22Rv1 (cell line): ENCODE results near the gene PRR19.
"Not testable (repeated sequence)": the region's sequence is repeated elsewhere in the genome, so short reads cannot be mapped to it uniquely, and the experiment has no call there.

ENCODE experiments used
- ZFX ChIP-seq: fragments of 450-650 bp; IDR thresholded peaks from 2 replicates; pipeline ENCODE4 v1.6.1; 2017; ENCODE audit warnings: antibody characterized with exemption, borderline replicate concordance
- TF ChIP-seq, protein P1 (sequence below): fragments of 450-650 bp; IDR thresholded peaks from 2 replicates; pipeline ENCODE4 v1.5.1; 2017; ENCODE audit warnings: mild to moderate bottlenecking

DNA sequence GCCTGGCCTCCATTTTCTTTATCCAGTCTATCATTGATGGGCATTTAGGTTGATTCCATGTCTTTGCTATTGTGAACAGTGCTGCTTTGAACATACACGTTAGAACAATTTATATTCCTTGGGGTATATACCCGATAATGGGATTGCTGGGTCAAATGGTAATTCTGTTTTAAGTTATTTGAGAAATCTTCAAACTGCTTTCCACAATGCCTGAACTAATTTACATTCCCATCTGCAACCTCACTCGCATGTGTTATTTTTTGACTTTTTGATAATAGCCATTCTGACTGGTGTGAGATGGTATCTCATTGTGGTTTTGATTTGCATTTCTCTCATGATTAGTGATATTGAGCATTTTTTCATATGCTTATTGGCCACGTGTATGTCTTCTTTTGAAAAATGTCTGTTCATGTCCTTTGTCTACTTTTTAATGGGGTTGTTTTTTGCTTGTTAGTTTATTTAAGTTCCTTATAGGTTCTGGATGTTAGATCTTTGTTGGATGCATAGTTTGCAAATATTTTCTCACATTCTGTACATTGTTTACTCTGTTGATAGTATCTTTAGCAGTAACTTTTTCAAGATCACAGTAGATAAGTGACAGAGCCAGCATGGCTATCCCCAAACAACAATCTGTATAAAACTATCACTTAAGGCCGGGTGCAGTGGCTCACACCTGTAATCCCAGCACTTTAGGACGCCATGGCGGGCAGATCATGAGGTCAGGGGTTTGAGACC lies 37.4 kb downstream of the PRR19 start:
- TF ChIP-seq, protein P1, sequence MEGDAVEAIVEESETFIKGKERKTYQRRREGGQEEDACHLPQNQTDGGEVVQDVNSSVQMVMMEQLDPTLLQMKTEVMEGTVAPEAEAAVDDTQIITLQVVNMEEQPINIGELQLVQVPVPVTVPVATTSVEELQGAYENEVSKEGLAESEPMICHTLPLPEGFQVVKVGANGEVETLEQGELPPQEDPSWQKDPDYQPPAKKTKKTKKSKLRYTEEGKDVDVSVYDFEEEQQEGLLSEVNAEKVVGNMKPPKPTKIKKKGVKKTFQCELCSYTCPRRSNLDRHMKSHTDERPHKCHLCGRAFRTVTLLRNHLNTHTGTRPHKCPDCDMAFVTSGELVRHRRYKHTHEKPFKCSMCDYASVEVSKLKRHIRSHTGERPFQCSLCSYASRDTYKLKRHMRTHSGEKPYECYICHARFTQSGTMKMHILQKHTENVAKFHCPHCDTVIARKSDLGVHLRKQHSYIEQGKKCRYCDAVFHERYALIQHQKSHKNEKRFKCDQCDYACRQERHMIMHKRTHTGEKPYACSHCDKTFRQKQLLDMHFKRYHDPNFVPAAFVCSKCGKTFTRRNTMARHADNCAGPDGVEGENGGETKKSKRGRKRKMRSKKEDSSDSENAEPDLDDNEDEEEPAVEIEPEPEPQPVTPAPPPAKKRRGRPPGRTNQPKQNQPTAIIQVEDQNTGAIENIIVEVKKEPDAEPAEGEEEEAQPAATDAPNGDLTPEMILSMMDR: not testable (repeated sequence)
- not testable (repeated sequence) for TF ChIP-seq ZFX
